H1 (cell line): Measurements from ENCODE around the gene BBS4. TPM values are rescaled to one million over a fixed set of nuclear protein-coding genes. Genes with fewer than 3 reads are reported as not detected.

ENCODE experiments used
- CTCF ChIA-PET: fragments of 300-600 bp; sonication (Branson Sonifier 250); formaldehyde crosslinking; loops from one replicate; lab custom pipeline; 2021; ENCODE audit not compliant: partially characterized antibody; lab: Charles Lee
- POLR2A ChIA-PET: fragments of 300-600 bp; sonication (Branson Sonifier 250); formaldehyde crosslinking; loops from one replicate; lab custom pipeline; 2021; ENCODE audit warnings: inconsistent platforms; ENCODE audit not compliant: partially characterized antibody; lab: Charles Lee
- DNase-seq, 2 experiments: peaks; one replicate each; pipeline versions ENCODE4 v3.0.0 to v3.0.0-alpha.2; 2010 to 2022; ENCODE audit warnings: low spot score in 2 of 2, low read depth in 1 of 2, mixed read lengths in 1 of 2
- FAIRE-seq: peaks from 2 replicates; lab custom pipeline; 2011; peaks lifted over from hg19 to GRCh38; lab: Jason Lieb, UNC
- H2AFZ ChIP-seq: 2 replicates; pipeline ENCODE4 v1.8.1; 2012; ENCODE audit warnings: low read length, inconsistent platforms
- H2AK5ac ChIP-seq: 2 replicates; pipeline ENCODE4 v1.6.1; 2013; ENCODE audit warnings: low read depth, low read length
- H2BK120ac ChIP-seq: replicated peaks from 2 replicates; pipeline ENCODE3; 2013; ENCODE audit warnings: low read depth, low read length, inconsistent platforms
- H2BK12ac ChIP-seq: 2 replicates; pipeline ENCODE4 v1.6.1; 2013; ENCODE audit warnings: low read depth, low read length
- H2BK15ac ChIP-seq: 2 replicates; pipeline ENCODE4 v1.6.1; 2013; ENCODE audit warnings: low read length
- H2BK20ac ChIP-seq: 2 replicates; pipeline ENCODE4 v1.6.1; 2013; ENCODE audit warnings: low read length
- H2BK5ac ChIP-seq: 2 replicates; pipeline ENCODE4 v1.6.1; 2013; ENCODE audit warnings: low read depth, low read length
- H3K14ac ChIP-seq: 2 replicates; pipeline ENCODE4 v1.6.1; 2013; ENCODE audit warnings: inconsistent platforms; ENCODE audit not compliant: insufficient read length
- H3K18ac ChIP-seq: 2 replicates; pipeline ENCODE4 v1.6.1; 2013; ENCODE audit warnings: low read length; ENCODE audit errors: extremely low read depth
- H3K23ac ChIP-seq: 2 replicates; pipeline ENCODE4 v1.6.1; 2013; ENCODE audit warnings: inconsistent platforms; ENCODE audit not compliant: insufficient read length
- H3K23me2 ChIP-seq: 2 replicates; pipeline ENCODE4 v1.6.1; 2013; ENCODE audit warnings: low read depth, low read length
- H3K27ac ChIP-seq: 2 replicates; pipeline ENCODE4 v1.6.1; 2011; ENCODE audit warnings: low read depth, low read length, inconsistent platforms
- H3K27me3 ChIP-seq, 4 experiments: replicated peaks in 1 of 4; 1 replicate in 1 of 4; 2 replicates in 3 of 4; pipeline versions ENCODE4 v1.6.1 to v1.8.1; 2011 to 2013; ENCODE audit warnings: low read length in 3 of 4, mild to moderate bottlenecking in 3 of 4, inconsistent platforms in 2 of 4, mixed read lengths in 2 of 4, moderate library complexity in 1 of 4; ENCODE audit not compliant: control insufficient read depth in 3 of 4, insufficient read depth in 3 of 4; ENCODE audit errors: extremely low read depth in 1 of 4
- H3K36me3 ChIP-seq, 4 experiments: 2 replicates each; pipeline versions ENCODE4 v1.6.1 to v1.8.1; 2011 to 2013; ENCODE audit warnings: mild to moderate bottlenecking in 4 of 4, low read length in 3 of 4, moderate library complexity in 2 of 4, control low read depth in 1 of 4, inconsistent platforms in 1 of 4; ENCODE audit not compliant: insufficient read depth in 4 of 4, control insufficient read depth in 2 of 4
- H3K4ac ChIP-seq: replicated peaks from 2 replicates; pipeline ENCODE3; 2013; ENCODE audit warnings: low read length, low read depth, mixed read lengths, inconsistent platforms; ENCODE audit not compliant: insufficient read length
- H3K4me1 ChIP-seq, 4 experiments: replicated peaks in 1 of 4; 1 replicate in 1 of 4; 2 replicates in 3 of 4; pipeline versions ENCODE4 v1.6.1 to v1.8.1; 2011 to 2013; ENCODE audit warnings: low read length in 3 of 4, inconsistent platforms in 2 of 4, mixed read lengths in 1 of 4; ENCODE audit not compliant: insufficient read depth in 4 of 4, control insufficient read depth in 3 of 4
- H3K4me2 ChIP-seq, 2 experiments: 2 replicates each; pipeline versions ENCODE4 v1.6.1 to v1.8.1; 2011 to 2013; ENCODE audit warnings: low read depth in 2 of 2, low read length in 2 of 2, control low read depth in 1 of 2, inconsistent platforms in 1 of 2, mild to moderate bottlenecking in 1 of 2; ENCODE audit not compliant: insufficient read depth in 1 of 2
- H3K4me3 ChIP-seq, 4 experiments: fragments of 200-600, 300-600 bp in 1 of 4; sonication (generic), shearing (Covaris generic), sonication (Bioruptor Twin) in 1 of 4; 2 replicates each; pipeline versions ENCODE4 v1.5.1 to v1.8.1; 2011 to 2016; ENCODE audit warnings: low read length in 4 of 4, low read depth in 3 of 4, control low read depth in 2 of 4, inconsistent platforms in 2 of 4, mild to moderate bottlenecking in 2 of 4, mixed read lengths in 1 of 4, moderate library complexity in 1 of 4; ENCODE audit not compliant: insufficient read depth in 2 of 4; ENCODE audit errors: extremely low read depth in 1 of 4
- H3K56ac ChIP-seq: replicated peaks from 2 replicates; pipeline ENCODE3; 2013; ENCODE audit warnings: low read depth, mild to moderate bottlenecking, mixed read lengths, low read length, inconsistent platforms; ENCODE audit not compliant: insufficient read length
- H3K79me1 ChIP-seq: 2 replicates; pipeline ENCODE4 v1.6.1; 2013; ENCODE audit warnings: low read depth, low read length, control low read depth
- H3K79me2 ChIP-seq, 2 experiments: 2 replicates each; pipeline versions ENCODE4 v1.6.1 to v1.8.1; 2012 to 2013; ENCODE audit warnings: low read length in 2 of 2, mild to moderate bottlenecking in 2 of 2, inconsistent platforms in 1 of 2; ENCODE audit not compliant: insufficient read depth in 2 of 2, control insufficient read depth in 1 of 2
- H3K9ac ChIP-seq, 4 experiments: replicated peaks in 1 of 4; 1 replicate in 1 of 4; 2 replicates in 3 of 4; pipeline versions ENCODE4 v1.6.1 to v1.8.1; 2011 to 2013; ENCODE audit warnings: low read depth in 3 of 4, low read length in 3 of 4, control low read depth in 2 of 4, mild to moderate bottlenecking in 2 of 4, moderate library complexity in 2 of 4, inconsistent platforms in 1 of 4; ENCODE audit errors: extremely low read depth in 1 of 4
- H3K9me3 ChIP-seq, 2 experiments: 2 replicates each; pipeline versions ENCODE4 v1.6.1 to v1.8.1; 2012 to 2013; ENCODE audit warnings: mild to moderate bottlenecking in 2 of 2, moderate library complexity in 2 of 2, control low read depth in 1 of 2, inconsistent platforms in 1 of 2, low read depth in 1 of 2, low read length in 1 of 2, mixed read lengths in 1 of 2; ENCODE audit not compliant: insufficient read depth in 2 of 2
- H4K20me1 ChIP-seq, 2 experiments: replicated peaks in 1 of 2; 2 replicates each; pipeline versions ENCODE3 to v1.8.1; 2011 to 2013; ENCODE audit warnings: inconsistent platforms in 2 of 2, low read length in 2 of 2, mild to moderate bottlenecking in 1 of 2; ENCODE audit not compliant: insufficient read depth in 2 of 2, control insufficient read depth in 1 of 2
- H4K5ac ChIP-seq: 2 replicates; pipeline ENCODE4 v1.6.1; 2013; ENCODE audit warnings: low read length, low read depth, mixed read lengths, inconsistent platforms; ENCODE audit not compliant: insufficient read length
- H4K8ac ChIP-seq: 2 replicates; pipeline ENCODE4 v1.8.0; 2013; ENCODE audit warnings: mild to moderate bottlenecking, moderate library complexity, low read length, inconsistent platforms; ENCODE audit not compliant: insufficient read depth; ENCODE audit errors: extremely low read depth
- H4K91ac ChIP-seq: replicated peaks from 2 replicates; pipeline ENCODE3; 2013; ENCODE audit warnings: low read length, mixed read lengths, inconsistent platforms; ENCODE audit not compliant: insufficient read length
- FOSL1 ChIP-seq: IDR thresholded peaks from 2 replicates; pipeline ENCODE4 v1.6.1; 2011; ENCODE audit warnings: mild to moderate bottlenecking, low read depth, low read length, moderate library complexity; ENCODE audit not compliant: insufficient read depth
- RNF2 ChIP-seq: fragments of 200-900, 300-1000 bp; sonication (generic); IDR thresholded peaks from 2 replicates; pipeline ENCODE4 v1.7.1; 2016; ENCODE audit warnings: borderline replicate concordance, low read depth, mild to moderate bottlenecking, antibody characterized with exemption, low read length; ENCODE audit not compliant: poor library complexity, severe bottlenecking; ENCODE audit errors: missing control alignments
- TEAD4 ChIP-seq: IDR thresholded peaks from 2 replicates; pipeline ENCODE4 v1.6.1; 2012; ENCODE audit warnings: low read depth, low read length, inconsistent platforms, mixed read lengths
- WGBS, 2 experiments: shearing (Covaris generic) in 1 of 2; methylation state at CpG; one replicate each; pipeline versions ENCODE4 v1.1.6 to v1.1.7; 2013 to 2015; ENCODE audit warnings: low lambda C conversion rate in 2 of 2, mixed read lengths in 2 of 2, inconsistent platforms in 1 of 2, low coverage in 1 of 2, missing lambda C conversion rate in 1 of 2; ENCODE audit not compliant: insufficient replicate concordance in 2 of 2, insufficient coverage in 1 of 2, insufficient read length in 1 of 2; ENCODE audit errors: extremely low coverage in 1 of 2, missing lambda C conversion rate in 1 of 2; 5-methylcytosine and 5-hydroxymethylcytosine counted together
- polyA plus RNA-seq, 7 experiments: library from polyadenylated mRNA; depleted of rRNA in 3 of 7; stranded (reverse) in 5 of 7; unstranded in 2 of 7; fragments of >200 nt in 5 of 7; fragments of 200-250 nt in 2 of 7; gene quantifications; 1 replicate in 5 of 7; 2 replicates in 1 of 7; 4 replicates in 1 of 7; pipeline versions ENCODE4 v1.2.1 to v1.2.3, GENCODE V29; 2011 to 2013; ENCODE audit warnings: missing spikeins in 2 of 7, mixed read lengths in 2 of 7
- total RNA-seq: library from RNA; stranded (reverse); fragmentation: NEBNext Ultra II Directional; extraction: Animal tissue kit (Norgen Biotek cat#: 25700); gene quantifications from 2 replicates; pipeline ENCODE4 v1.2.1, GENCODE V29; 2021

The BBS4 gene
- total and polyA plus RNA-seq, 2 of the 8 experiments (the other 6 are each of a cell fraction or from before 2014, with no cell fraction given) = 17.4 to 24.1 TPM

- H2BK15ac ChIP-seq = no peak overlapping the region
- no peaks in the 10 kb centered on the region for H3K79me2 ChIP-seq
- no peaks in the 10 kb centered on the region for H4K20me1 ChIP-seq
- WGBS, 2 experiments = 94% methylated on average over 1 of the region's 1 CpG; no CpG with 5 or more reads in 1 of the 2 experiments
- no peaks in the 10 kb centered on the region for H3K23me2 ChIP-seq
- POLR2A ChIA-PET = no interaction called here
- no peak overlapping the region for H4K5ac ChIP-seq
- H2BK5ac ChIP-seq = no peak overlapping the region
- H3K27me3 ChIP-seq = no peaks in the 10 kb centered on the region
- no peak overlapping the region for H3K56ac ChIP-seq
- H3K4me2 ChIP-seq = no peak overlapping the region
- FAIRE-seq (no peak), DNase-seq (no peak)
- H3K18ac ChIP-seq = no peak overlapping the region
- no peak overlapping the region for H2AFZ ChIP-seq
- no peak overlapping the region for H2BK20ac ChIP-seq
- H3K79me1 ChIP-seq = no peaks in the 10 kb centered on the region
- no peak overlapping the region for H3K9ac ChIP-seq
- H3K36me3 ChIP-seq = peaks cover 2 to 11% (median 5%) of the 10 kb centered on the region in 4 experiments; a peak in 6 of 8 replicates
- H2BK12ac ChIP-seq = no peak overlapping the region
- H3K4me1 ChIP-seq = peaks cover 0 to 4% (median 0%) of the 10 kb centered on the region in 4 experiments; a peak in 2 of 7 replicates
- CTCF ChIA-PET = interaction anchor here (0.6 to 2.9 kb wide), 5 partner anchors 8 to 537 kb away, joined by 3 to 6 read pairs (median 4); no protein-coding TSS in a partner anchor
- H3K23ac ChIP-seq = no peak overlapping the region
- no peaks in the 10 kb centered on the region for H3K9me3 ChIP-seq
- H4K8ac ChIP-seq = no peak overlapping the region
- no peak overlapping the region for H2BK120ac ChIP-seq
- no peak overlapping the region for H3K14ac ChIP-seq
- H2AK5ac ChIP-seq = no peak overlapping the region
- H4K91ac ChIP-seq = no peak overlapping the region
- no peak overlapping the region for H3K4ac ChIP-seq
- H3K4me3 ChIP-seq = no peak overlapping the region
- no peak overlapping the region for H3K27ac ChIP-seq
- no peak for TF ChIP-seq FOSL1
- TF ChIP-seq TEAD4 = no peak
- TF ChIP-seq RNF2 = no peak
Observed at GRCh38 chr15:72728821-72729220, 42.8 kb downstream of the BBS4 start.
